RCC 7860 (cell line): ENCODE results near the gene SH2D1B.
A peak's percentile ranks its signal among the peaks of the same experiment; 100 is the strongest.
"Not testable (repeated sequence)": the region's sequence is repeated elsewhere in the genome, so short reads cannot be mapped to it uniquely, and the experiment has no call there.

Experiments
- DNase-seq: peaks from one replicate; pipeline ENCODE4 v3.0.0-alpha.2; 2015; ENCODE audit warnings: low spot score
- FAIRE-seq: peaks from 2 replicates; lab custom pipeline; 2012; peaks lifted over from hg19 to GRCh38; lab: Jason Lieb, UNC

SH2D1B gene

DNA sequence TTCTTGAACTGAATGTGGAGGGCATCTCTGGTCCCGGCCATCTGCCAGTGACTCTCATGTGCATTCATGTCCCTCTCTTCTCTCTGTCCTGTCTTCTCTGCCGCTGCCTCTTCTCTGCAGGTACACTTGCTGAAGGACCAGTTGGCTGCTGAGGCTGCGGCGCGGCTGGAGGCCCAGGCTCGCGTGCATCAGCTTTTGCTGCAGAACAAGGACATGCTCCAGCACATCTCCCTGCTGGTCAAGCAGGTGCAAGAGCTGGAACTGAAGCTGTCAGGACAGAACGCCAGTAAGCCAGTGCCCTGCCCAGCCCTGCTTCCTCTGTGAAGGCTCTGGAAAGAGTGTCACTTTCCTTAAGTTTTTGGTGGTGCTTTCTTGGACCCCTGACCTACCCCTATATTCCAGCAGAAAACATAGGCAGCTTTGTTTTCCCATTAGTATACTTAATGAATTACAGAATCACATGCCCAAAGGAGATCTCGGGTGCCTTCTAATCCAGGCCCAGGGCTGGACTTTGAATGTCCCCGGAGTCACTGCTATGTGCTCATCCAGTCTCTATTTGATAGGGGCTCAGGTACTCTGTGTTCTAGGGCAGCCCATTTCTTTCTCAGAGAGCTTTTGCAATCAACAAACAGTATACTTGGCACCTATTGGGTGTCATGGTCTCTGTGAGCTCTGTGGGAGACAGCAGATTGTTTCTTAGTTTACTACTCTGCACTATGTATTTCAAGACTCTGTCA is 46.5 kb downstream of the SH2D1B start:
- FAIRE-seq (no peak), DNase-seq (no peak)

GRCh38 chr1:162364498-162364897 is 47.4 kb downstream of the SH2D1B start:
- no peak for FAIRE-seq
- no peak for DNase-seq

- DNase-seq = no peak
- no peak for FAIRE-seq
These were observed 48.1 kb downstream of the SH2D1B start for GRCh38 chr1:162363823-162364222.

- DNase-seq (no peak), FAIRE-seq (no peak)
These were observed 50.6 kb downstream of the SH2D1B start for GRCh38 chr1:162361349-162361748.

DNA sequence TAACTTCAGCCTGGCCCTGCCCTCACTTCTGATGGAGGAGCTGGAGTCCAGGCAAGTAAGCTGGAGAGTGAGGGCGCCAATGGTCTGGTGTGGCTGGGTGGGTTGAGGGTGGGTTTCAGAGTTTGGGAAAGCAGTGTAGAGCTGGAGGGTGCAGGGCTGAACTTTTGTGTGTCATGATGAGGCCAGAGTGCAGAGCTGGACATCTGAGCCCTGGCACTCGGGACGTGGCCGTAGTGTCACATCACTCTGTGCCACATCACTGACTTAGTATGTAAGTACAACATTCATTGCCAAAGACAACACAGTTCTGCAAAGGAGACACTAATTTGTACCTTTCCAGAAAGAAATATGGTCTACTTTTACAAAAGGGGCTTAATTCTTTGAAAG is 51.1 kb downstream of the SH2D1B start:
- no peak for FAIRE-seq
- no peak for DNase-seq

DNA sequence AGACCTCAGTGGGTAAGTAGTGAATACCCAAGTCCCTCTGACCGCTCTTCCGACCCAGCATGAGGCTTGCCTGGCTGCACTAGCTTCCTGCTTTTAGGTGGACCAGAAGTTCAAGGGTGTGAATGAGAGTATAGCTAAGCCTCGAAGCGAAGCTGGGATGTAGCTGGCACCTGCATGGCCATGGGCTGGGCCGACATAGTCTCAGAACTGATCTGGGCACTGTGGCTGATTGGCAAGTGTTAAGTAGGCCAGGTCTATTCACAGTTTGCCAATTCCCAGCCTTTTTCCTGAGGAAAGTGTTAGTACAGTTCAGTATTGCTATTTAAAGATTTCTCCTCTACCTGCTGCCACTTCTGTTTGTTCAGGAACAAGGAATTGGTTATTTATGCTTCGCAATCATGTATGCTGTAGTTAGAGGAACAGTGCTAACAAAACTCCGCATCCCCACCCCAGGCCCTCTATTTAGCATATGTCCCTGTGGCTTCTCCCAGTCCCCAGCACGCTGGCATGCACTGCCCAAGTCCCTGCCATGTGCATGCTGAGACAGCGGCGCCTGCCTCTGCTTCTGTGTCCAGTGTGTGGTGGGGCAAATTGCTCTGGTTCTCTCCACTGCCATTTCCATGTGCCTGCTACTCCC is 51.6 kb downstream of the SH2D1B start:
- DNase-seq = no peak
- FAIRE-seq = no peak

DNA sequence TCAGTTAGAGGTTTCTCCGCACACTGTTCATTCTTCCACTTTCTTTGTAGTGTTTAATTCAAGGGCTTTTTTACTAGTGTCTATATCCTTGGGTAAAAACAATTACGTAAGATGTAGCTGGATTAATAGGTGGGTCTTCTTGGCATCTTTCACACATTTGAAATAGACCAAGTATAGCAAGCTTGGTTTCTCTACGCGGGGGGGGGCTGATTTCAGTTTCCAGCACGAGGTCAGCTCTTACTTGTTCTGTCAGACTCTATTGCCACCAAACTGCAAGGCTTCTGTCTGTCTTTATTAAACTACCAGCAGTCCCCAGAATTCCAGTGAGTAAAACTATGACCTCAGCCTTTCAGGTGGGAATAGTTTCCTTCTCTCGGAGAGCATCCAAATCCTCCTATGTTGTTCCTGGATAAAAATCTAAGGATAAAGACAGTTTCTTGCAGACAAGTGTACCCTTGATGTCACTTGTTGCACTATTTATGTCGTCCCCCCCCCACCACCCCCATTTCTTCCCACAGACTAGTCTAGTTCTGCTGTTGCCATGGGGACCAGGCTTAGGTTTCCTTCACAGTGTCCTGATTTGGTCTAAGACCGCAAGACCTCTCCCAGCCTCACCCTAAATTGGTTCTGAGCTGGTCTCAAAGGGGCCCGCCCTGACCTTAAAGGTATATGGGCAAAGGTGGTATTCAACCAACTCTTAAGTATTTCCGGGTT is 52.3 kb downstream of the SH2D1B start:
- DNase-seq = no peak
- no peak for FAIRE-seq

DNA sequence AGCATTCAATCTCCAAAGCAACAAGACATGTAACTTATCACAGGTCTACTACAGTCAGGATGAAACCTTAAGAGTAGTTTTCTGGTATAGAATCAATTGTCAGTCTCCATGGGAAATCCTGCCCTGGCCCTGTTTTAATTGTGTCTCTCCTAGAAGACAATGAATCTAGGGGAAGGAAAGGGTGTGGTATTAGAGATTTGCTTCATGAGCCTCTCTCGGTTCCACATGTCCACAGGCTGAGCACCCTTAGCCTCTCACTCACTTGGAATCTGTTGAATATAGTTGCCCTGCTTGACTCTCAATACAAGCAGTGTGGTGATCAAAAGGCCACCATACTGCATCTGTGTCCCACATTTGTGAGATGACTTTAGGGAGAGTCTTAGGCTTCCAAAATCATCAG is 53.0 kb downstream of the SH2D1B start:
- FAIRE-seq = no peak
- no peak for DNase-seq

DNA sequence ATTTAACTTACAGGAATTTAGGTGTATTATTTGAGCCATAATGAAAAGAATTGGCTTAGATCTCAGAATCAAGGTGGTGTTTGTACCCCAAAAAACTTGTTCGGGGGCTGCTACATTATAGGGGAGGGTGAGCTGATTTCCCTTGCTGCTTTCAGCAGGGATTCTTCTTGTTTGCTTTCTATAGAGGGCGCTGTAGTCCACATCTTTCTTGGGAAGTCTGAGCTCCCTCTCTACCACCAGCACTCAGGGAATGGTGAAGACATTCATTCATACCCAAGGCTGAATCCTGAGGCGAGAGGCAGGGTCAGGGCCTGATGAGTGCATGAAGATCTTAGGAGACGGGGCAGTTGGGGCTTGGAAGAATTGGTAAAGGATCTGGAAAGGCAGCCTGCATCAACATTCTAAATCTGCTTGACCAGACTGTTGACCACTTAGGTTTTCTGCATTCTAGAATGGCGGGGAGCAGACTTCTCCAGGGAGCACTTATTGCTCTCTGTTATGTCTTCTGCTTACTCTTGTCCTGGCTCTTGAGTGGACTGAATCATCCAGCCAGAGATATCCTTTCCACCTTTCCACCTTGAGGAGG is 54.2 kb downstream of the SH2D1B start:
- FAIRE-seq = no peak
- DNase-seq = peak; percentile 13

DNA sequence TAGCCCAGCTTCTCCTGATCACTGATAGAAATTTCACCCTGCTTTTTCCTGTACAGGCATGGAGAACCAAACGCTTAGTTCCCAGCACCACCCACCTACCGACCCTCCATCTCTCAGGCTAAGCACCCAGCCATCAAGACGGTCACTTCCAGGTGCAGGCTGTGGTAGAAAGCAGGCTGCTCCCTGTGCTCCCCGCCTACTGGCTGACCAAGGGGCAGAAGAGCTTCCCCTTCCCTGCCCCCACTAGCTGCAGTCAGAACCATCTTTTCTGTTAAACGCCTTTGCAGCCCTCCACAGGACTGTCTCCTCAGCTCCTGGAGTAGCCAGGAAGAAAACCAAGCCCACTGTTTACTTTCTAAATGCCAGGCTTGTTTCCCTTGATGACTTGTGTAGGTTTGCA is 58.2 kb downstream of the SH2D1B start:
- DNase-seq (no peak), FAIRE-seq (no peak)

- FAIRE-seq (no peak), DNase-seq (no peak)
These were observed 58.9 kb downstream of the SH2D1B start for GRCh38 chr1:162353078-162353477.

- FAIRE-seq = not testable (repeated sequence)
These were observed 60.1 kb downstream of the SH2D1B start for GRCh38 chr1:162351874-162352273.

DNA sequence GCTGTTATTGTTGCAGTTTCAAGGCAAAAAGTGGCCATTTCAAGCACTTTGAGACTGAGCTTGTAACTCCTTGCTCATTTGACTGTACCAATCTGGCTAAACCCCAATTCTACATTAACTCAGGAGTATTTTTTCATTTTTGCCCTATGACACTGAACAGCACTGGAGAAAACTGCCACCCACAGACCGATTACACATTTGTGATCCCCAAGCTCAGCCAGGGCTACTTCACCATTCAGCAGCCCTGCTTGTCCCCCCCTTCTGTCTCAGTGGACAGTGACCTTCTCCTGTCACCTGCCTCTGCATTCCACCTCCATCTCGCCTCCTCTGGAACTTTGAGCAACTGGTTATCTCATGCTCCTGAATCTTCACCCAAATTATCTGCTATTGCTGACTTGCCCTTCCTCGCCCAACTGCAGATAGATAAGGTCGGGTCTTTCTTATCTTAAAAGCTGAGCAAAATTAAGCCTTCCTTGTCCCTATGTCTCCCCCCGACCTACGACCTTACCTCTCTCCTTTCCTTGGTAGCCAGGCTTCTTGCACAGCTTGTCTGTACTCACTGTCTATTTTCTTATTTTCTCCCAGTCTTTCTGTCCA is 60.6 kb downstream of the SH2D1B start:
- FAIRE-seq (no peak), DNase-seq (no peak)

More at GRCh38 chr1:162351874-162352273, 60.1 kb downstream of the SH2D1B start:
- DNase-seq = not testable (repeated sequence)

GRCh38 chr1:162349635-162350330 is 62.2 kb downstream of the SH2D1B start:
- DNase-seq = peak; percentile 4
- no peak for FAIRE-seq

- FAIRE-seq = no peak
- no peak for DNase-seq
These were observed 64.7 kb downstream of the SH2D1B start for GRCh38 chr1:162347281-162347680.
